HL-60 (cell line): ENCODE data around the gene KCNG2.

Experiments
- DNase-seq, 2 experiments: peaks; one replicate each; pipeline ENCODE4 v3.0.0-alpha.2; 2010 to 2020; ENCODE audit warnings: low read depth in 1 of 2, low spot score in 1 of 2
- H3K27ac ChIP-seq: fragments of 250-450 bp; sonication (Bioruptor Pico); replicated peaks from 2 replicates; pipeline ENCODE4 v1.5.1; 2020; ENCODE audit warnings: mild to moderate bottlenecking, moderate library complexity
- H3K27me3 ChIP-seq: fragments of 250-450 bp; sonication (Bioruptor Pico); 2 replicates; pipeline ENCODE4 v1.5.1; 2021; ENCODE audit warnings: mild to moderate bottlenecking, moderate library complexity; ENCODE audit not compliant: insufficient read depth, poor library complexity, severe bottlenecking
- H3K4me3 ChIP-seq: replicated peaks from 2 replicates; pipeline ENCODE4 v1.5.1; 2011; ENCODE audit warnings: mild to moderate bottlenecking, control low read depth, low read length; ENCODE audit not compliant: insufficient read depth
- GABPA ChIP-seq: IDR thresholded peaks from 2 replicates; pipeline ENCODE4 v1.6.1; 2012; ENCODE audit warnings: low read depth
- POLR2AphosphoS5 ChIP-seq: IDR thresholded peaks from 2 replicates; pipeline ENCODE4 v1.6.1; 2012; ENCODE audit warnings: low read depth
- SPI1 ChIP-seq: IDR thresholded peaks from 2 replicates; pipeline ENCODE4 v1.6.1; 2012; ENCODE audit warnings: low read depth, mild to moderate bottlenecking, borderline replicate concordance
- TF ChIP-seq, protein P1 (sequence below): IDR thresholded peaks from one replicate; pipeline ENCODE4 v1.5.1; 2011; ENCODE audit warnings: low read length, control low read depth, inconsistent platforms; ENCODE audit not compliant: insufficient read depth
- TF ChIP-seq, protein P2 (sequence below): IDR thresholded peaks from 2 replicates; pipeline ENCODE4 v1.6.1; 2012; ENCODE audit warnings: low read depth; ENCODE audit not compliant: insufficient replicate concordance

Gene KCNG2

DNA sequence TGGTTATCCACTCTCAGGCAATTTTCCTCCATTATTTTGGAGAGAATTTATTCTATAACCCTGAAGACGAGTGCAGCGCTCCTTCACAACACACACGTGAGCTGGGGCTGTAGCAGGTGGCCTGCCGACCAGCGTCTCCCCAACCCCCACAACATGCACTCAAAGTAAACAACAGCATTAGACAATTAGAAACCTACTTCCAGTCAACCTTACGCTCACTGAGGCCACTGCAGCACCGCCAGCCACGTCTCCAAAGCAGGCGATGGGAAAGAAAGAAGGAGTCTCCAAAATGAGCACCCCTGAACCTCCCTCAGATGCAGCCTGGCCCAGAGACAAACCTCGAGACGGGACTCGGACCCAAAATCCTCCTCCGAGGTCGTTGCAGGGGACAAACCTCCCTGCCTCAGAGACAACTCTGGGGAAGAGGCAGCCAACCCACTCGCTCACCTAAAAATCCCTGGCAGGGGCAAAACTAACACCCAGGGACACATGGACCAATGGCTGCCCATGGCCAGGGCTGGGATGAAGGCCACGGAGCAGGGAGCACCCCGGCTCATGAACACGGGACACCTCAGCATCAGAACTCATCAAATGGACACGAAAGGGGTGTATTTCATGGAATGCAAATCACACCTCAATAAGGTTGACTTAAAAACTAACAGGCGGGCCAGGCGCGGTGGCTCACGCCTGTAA lies 151.1 kb downstream of the KCNG2 start:
- no peaks in the 10 kb centered on the region for H3K27me3 ChIP-seq
- TF ChIP-seq SPI1 (no peak), GABPA (no peak), POLR2AphosphoS5 (no peak)
- TF ChIP-seq, protein P1, sequence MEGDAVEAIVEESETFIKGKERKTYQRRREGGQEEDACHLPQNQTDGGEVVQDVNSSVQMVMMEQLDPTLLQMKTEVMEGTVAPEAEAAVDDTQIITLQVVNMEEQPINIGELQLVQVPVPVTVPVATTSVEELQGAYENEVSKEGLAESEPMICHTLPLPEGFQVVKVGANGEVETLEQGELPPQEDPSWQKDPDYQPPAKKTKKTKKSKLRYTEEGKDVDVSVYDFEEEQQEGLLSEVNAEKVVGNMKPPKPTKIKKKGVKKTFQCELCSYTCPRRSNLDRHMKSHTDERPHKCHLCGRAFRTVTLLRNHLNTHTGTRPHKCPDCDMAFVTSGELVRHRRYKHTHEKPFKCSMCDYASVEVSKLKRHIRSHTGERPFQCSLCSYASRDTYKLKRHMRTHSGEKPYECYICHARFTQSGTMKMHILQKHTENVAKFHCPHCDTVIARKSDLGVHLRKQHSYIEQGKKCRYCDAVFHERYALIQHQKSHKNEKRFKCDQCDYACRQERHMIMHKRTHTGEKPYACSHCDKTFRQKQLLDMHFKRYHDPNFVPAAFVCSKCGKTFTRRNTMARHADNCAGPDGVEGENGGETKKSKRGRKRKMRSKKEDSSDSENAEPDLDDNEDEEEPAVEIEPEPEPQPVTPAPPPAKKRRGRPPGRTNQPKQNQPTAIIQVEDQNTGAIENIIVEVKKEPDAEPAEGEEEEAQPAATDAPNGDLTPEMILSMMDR: no peak
- TF ChIP-seq, protein P2, sequence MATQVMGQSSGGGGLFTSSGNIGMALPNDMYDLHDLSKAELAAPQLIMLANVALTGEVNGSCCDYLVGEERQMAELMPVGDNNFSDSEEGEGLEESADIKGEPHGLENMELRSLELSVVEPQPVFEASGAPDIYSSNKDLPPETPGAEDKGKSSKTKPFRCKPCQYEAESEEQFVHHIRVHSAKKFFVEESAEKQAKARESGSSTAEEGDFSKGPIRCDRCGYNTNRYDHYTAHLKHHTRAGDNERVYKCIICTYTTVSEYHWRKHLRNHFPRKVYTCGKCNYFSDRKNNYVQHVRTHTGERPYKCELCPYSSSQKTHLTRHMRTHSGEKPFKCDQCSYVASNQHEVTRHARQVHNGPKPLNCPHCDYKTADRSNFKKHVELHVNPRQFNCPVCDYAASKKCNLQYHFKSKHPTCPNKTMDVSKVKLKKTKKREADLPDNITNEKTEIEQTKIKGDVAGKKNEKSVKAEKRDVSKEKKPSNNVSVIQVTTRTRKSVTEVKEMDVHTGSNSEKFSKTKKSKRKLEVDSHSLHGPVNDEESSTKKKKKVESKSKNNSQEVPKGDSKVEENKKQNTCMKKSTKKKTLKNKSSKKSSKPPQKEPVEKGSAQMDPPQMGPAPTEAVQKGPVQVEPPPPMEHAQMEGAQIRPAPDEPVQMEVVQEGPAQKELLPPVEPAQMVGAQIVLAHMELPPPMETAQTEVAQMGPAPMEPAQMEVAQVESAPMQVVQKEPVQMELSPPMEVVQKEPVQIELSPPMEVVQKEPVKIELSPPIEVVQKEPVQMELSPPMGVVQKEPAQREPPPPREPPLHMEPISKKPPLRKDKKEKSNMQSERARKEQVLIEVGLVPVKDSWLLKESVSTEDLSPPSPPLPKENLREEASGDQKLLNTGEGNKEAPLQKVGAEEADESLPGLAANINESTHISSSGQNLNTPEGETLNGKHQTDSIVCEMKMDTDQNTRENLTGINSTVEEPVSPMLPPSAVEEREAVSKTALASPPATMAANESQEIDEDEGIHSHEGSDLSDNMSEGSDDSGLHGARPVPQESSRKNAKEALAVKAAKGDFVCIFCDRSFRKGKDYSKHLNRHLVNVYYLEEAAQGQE: no peak
- H3K4me3 ChIP-seq: no peak overlapping the region
- H3K27ac ChIP-seq: peak overlapping the region; percentile 69
- no peak for DNase-seq
